Uterus (tissue), 4 donors: ENCODE data around the gene CST7. TPM values are rescaled to one million over a fixed set of nuclear protein-coding genes. Genes with fewer than 3 reads are reported as not detected.

Source experiments
- DNase-seq, 2 donors: peaks; one replicate each; pipeline ENCODE4 v3.0.0-alpha.2; 2019 to 2020
- H3K27ac ChIP-seq, 2 donors: fragments of 200-600 bp; sonication (generic); 1 replicate in 1 of 2; 2 replicates in 1 of 2; pipeline ENCODE4 v1.5.1; 2016 to 2018
- H3K27me3 ChIP-seq, 2 donors: fragments of 200-600 bp; sonication (generic); one replicate each; pipeline ENCODE4 v1.5.1; 2018 to 2019; ENCODE audit warnings: control low read depth in 1 of 2
- H3K36me3 ChIP-seq, 2 donors: fragments of 200-600 bp; sonication (generic); one replicate each; pipeline ENCODE4 v1.5.1; 2019; ENCODE audit warnings: control low read depth in 1 of 2
- H3K4me1 ChIP-seq, 2 donors: fragments of 200-600 bp; sonication (generic); one replicate each; pipeline ENCODE4 v1.5.1; 2018 to 2019; ENCODE audit warnings: control low read depth in 1 of 2
- H3K4me3 ChIP-seq, 2 donors: fragments of 200-600 bp; sonication (generic); 1 replicate in 1 of 2; 2 replicates in 1 of 2; pipeline ENCODE4 v1.5.1; 2018 to 2019; ENCODE audit warnings: mild to moderate bottlenecking in 1 of 2
- H3K9me3 ChIP-seq, 2 donors: fragments of 200-600 bp; sonication (generic); one replicate each; pipeline ENCODE4 v1.5.1; 2019; ENCODE audit warnings: control low read depth in 1 of 2
- POLR2A ChIP-seq, 2 donors: fragments of 450-650 bp; IDR thresholded peaks; one replicate each; pipeline ENCODE4 v1.6.1; 2016; ENCODE audit warnings: antibody characterized with exemption in 2 of 2, mild to moderate bottlenecking in 1 of 2, moderate library complexity in 1 of 2
- intact Hi-C: fragments of 100-400 bp; cut with DNase I; formaldehyde crosslinking; loops from one replicate; pipeline ENCODE4 v1.15.1; 2023; ENCODE audit warnings: low total_unique reads
- total RNA-seq, 4 donors: library from RNA; depleted of rRNA in 3 of 4; stranded (reverse); fragments of >200 nt in 3 of 4; gene quantifications; one replicate each; pipeline versions ENCODE4 v1.1.0 to v1.2.4, GENCODE V29; 2014 to 2023
- TF ChIP-seq, protein P1 (sequence below), 4 experiments: fragments of 200-600 bp in 2 of 4; fragments of 450-650 bp in 2 of 4; sonication (generic) in 2 of 4; IDR thresholded peaks; one replicate each; pipeline ENCODE4 v1.5.1; 2016 to 2019; ENCODE audit warnings: antibody characterized with exemption in 4 of 4, mild to moderate bottlenecking in 2 of 4, moderate library complexity in 1 of 4
- donor health status: DM: yes; HTN: yes; CAD: no.

Gene CST7
- total RNA-seq, 4 donors from 2014 or later: 0.97 to 1.8 (median 1.2) TPM; not detected in 1

DNA sequence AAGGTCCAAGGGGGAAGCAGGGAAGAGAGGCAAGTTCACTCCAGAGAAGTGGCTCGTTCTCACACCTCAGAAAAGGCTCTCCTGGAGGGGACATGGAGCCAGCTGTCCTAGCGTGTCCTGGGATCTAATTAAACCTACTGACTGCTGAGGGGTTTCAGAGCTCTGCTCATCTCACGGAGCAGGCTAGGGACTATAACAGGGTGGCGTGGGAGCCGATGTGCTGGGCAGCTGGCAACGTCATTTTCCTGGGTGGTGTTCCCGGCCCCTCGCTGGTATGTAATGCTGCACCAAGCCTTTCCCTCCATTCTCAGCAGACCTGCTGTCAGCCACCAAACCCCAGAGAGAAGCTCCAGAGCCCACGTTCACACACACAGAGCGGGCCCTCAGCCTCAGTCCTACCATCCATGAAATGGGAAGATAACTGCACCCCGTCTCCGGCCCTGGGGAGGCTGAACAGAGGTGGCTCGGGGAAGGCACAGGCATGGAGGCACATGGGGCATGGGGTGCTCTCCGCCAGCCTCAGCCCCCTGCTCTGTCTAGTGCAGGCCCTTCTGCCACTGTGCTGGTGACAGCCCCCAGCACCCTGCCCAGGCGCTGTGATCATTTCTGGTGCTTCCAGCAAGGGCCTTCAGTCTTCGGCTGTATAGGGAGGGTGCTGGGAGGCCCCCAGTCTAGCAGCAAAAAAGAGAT, 1.9 kb downstream of the CST7 start:
- peak in 1 of 2 donors; percentile 7 for DNase-seq
- TF ChIP-seq, protein P1, sequence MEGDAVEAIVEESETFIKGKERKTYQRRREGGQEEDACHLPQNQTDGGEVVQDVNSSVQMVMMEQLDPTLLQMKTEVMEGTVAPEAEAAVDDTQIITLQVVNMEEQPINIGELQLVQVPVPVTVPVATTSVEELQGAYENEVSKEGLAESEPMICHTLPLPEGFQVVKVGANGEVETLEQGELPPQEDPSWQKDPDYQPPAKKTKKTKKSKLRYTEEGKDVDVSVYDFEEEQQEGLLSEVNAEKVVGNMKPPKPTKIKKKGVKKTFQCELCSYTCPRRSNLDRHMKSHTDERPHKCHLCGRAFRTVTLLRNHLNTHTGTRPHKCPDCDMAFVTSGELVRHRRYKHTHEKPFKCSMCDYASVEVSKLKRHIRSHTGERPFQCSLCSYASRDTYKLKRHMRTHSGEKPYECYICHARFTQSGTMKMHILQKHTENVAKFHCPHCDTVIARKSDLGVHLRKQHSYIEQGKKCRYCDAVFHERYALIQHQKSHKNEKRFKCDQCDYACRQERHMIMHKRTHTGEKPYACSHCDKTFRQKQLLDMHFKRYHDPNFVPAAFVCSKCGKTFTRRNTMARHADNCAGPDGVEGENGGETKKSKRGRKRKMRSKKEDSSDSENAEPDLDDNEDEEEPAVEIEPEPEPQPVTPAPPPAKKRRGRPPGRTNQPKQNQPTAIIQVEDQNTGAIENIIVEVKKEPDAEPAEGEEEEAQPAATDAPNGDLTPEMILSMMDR (IDR thresholded peaks at IDR 0.05): no peak
- no peak for TF ChIP-seq POLR2A (IDR thresholded peaks at IDR 0.05)
- Histone ChIP-seq H3K27me3 (no peaks in the 10 kb centered on the region), H3K9me3 (no peaks in the 10 kb centered on the region), H3K4me3 (no peak overlapping the region), H3K36me3 (no peaks in the 10 kb centered on the region), H3K27ac (no peak overlapping the region), H3K4me1 (no peaks in the 10 kb centered on the region)
- intact Hi-C loops: no loop called here

DNA sequence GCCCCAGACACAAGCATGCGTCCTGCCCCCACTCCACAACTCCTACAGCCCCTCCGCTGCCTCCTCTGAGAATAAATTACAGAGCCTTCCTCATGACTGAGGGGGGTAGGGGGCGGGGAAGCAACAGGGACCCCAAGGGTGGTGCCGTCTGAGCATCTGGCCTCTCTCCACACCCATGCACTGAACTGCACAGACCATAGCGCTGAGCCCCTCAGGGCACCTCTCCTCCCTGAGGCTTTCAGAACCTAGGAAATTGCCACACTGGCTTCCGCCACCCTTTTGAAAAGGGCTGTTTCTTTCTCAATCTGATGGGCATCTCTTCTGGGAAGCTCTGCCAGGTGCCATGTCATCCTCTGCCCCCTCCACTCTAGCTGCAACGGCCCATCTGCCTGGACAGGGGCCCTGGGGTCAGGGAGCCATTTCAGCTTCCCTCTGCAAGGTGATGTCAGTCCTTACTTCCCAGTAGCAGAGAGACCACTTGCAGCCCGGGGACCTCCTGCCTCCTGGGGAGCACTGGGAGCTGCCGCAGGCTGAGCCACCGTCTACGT, 2.5 kb downstream of the CST7 start:
- Histone ChIP-seq H3K27me3 (no peaks in the 10 kb centered on the region), H3K36me3 (no peaks in the 10 kb centered on the region), H3K9me3 (no peaks in the 10 kb centered on the region), H3K27ac (no peak overlapping the region), H3K4me1 (no peaks in the 10 kb centered on the region), H3K4me3 (no peak overlapping the region)
- TF ChIP-seq, protein P1 (IDR thresholded peaks at IDR 0.05): no peak
- no peak for TF ChIP-seq POLR2A (IDR thresholded peaks at IDR 0.05)
- intact Hi-C loops: no loop called here
- peak in 1 of 2 donors; percentile 13 for DNase-seq

DNA sequence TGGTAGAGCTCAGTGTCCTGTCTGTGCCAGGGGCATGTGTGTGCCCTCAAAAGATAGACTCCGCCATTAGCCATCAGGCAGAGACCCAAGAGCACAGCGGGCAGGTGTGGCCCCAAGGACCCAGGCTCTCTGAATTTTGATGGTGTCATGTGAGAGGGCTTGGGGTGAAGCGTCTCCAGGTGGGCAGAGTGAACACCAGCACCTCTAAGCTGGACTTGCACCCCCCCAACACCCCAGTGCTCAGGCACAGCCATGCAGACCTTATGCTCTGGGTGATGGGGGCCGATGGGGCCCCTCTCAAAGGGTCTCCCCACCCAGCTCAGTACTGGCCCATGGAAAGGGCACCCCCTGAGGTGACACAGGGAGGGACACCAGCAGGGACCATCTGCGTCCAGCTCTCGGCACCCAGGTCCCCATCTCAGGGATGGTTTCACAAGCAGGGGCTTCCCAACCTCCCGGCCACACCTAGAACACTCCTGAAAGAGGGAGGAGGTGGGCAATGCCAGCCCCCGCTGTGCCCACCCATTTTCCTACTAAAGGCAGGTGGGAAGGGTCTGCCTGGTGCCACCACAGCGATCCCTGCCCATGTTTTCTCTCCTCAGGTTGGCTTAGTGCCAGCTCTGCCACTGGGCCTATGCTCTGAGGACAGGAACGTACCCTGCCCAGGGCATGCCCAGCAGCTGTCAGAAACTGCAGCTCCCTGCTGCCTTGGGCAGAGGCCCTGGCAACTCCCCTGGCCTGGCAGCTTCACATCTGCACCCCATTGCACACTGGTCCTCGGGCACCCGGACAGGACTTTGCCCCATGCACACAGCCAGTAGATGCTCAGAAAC, 3.5 kb downstream of the CST7 start:
- no peak overlapping the region for H3K4me3 ChIP-seq
- TF ChIP-seq, protein P1 (IDR thresholded peaks at IDR 0.05): no peak
- TF ChIP-seq POLR2A (IDR thresholded peaks at IDR 0.05): no peak
- intact Hi-C loops: no loop called here
- no peaks in the 10 kb centered on the region for H3K4me1 ChIP-seq
- H3K27me3 ChIP-seq: no peaks in the 10 kb centered on the region
- no peaks in the 10 kb centered on the region for H3K36me3 ChIP-seq
- no peaks in the 10 kb centered on the region for H3K9me3 ChIP-seq
- H3K27ac ChIP-seq: no peak overlapping the region
- DNase-seq: no peak

DNA sequence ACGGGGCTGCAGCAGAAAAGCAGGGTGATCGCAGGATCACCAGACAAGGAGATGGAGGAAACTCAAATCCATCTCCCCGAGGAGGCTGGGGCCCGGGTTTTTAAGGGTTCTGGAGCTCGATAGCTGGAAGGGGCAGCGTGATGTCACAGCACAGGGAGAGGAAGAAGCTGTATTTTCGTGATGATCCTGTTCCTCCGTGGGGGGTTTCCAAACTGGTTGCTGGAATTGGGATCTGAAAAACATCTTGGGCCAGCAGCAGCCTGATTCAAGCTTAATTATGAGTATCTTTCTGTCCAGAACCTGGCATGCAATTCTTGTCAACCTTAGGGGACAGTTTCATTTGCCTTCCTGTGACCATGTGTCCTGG, 4.1 kb downstream of the CST7 start:
- Histone ChIP-seq H3K27ac (no peak overlapping the region), H3K9me3 (no peaks in the 10 kb centered on the region), H3K36me3 (no peaks in the 10 kb centered on the region), H3K4me3 (no peak overlapping the region), H3K27me3 (no peaks in the 10 kb centered on the region), H3K4me1 (no peaks in the 10 kb centered on the region)
- intact Hi-C loops: no loop called here
- TF ChIP-seq, protein P1 (IDR thresholded peaks at IDR 0.05): no peak
- no peak for TF ChIP-seq POLR2A (IDR thresholded peaks at IDR 0.05)
- no peak for DNase-seq

DNA sequence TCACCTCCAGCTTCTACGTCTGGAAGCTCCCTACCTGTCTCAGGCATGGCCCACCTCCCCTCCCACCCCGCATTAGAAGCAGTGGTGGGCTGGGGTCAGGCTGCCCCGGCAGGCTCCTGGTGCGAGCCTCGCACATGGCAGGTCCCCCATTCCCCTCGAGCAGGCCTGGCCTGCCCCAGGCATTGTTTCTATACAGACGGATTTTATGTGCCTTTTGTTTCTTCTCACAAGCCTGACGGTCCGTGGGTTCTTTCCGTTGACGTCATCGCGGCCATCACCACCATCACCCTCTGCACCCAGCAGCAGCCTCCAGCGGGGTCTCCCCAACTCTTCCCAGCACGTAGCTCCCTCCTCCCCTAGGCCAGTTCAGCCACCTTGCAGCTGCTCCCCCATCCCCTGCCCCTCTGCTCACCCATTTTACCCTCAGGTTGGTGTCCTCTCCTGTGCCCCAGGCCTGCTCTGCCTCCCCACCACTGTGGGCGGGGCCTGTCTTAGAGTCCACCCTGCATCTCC, 4.6 kb downstream of the CST7 start:
- H3K27me3 ChIP-seq: no peaks in the 10 kb centered on the region
- intact Hi-C loops: no loop called here
- TF ChIP-seq POLR2A (IDR thresholded peaks at IDR 0.05): no peak
- TF ChIP-seq, protein P1 (IDR thresholded peaks at IDR 0.05): no peak
- no peak overlapping the region for H3K4me3 ChIP-seq
- DNase-seq: no peak
- H3K27ac ChIP-seq: no peak overlapping the region
- H3K9me3 ChIP-seq: no peaks in the 10 kb centered on the region
- H3K4me1 ChIP-seq: no peaks in the 10 kb centered on the region
- no peaks in the 10 kb centered on the region for H3K36me3 ChIP-seq
